SJCRH30 (cell line): ENCODE data around the gene SAMD4A. TPM values are rescaled to one million over a fixed set of nuclear protein-coding genes. Genes with fewer than 3 reads are reported as not detected.
"Not testable (repeated sequence)": the region's sequence is repeated elsewhere in the genome, so short reads cannot be mapped to it uniquely, and the experiment has no call there.

Source experiments
- DNase-seq, 2 experiments: peaks; one replicate each; pipeline ENCODE4 v3.0.0-alpha.2; 2015 to 2020
- H3K27ac ChIP-seq: fragments of 250-450 bp; sonication (Bioruptor Pico); 2 replicates; pipeline ENCODE4 v1.5.1; 2020; ENCODE audit warnings: mild to moderate bottlenecking, moderate library complexity
- H3K27me3 ChIP-seq: fragments of 250-450 bp; sonication (Bioruptor Pico); 2 replicates; pipeline ENCODE4 v1.5.1; 2020; ENCODE audit warnings: mild to moderate bottlenecking, moderate library complexity
- H3K36me3 ChIP-seq: fragments of 250-450 bp; sonication (Bioruptor Pico); 2 replicates; pipeline ENCODE4 v1.5.1; 2020; ENCODE audit warnings: mild to moderate bottlenecking, moderate library complexity
- H3K4me1 ChIP-seq: fragments of 250-450 bp; sonication (Bioruptor Pico); 2 replicates; pipeline ENCODE4 v1.5.1; 2020; ENCODE audit warnings: mild to moderate bottlenecking, moderate library complexity
- H3K4me3 ChIP-seq: fragments of 250-450 bp; sonication (Bioruptor Pico); 2 replicates; pipeline ENCODE4 v1.5.1; 2020; ENCODE audit warnings: mild to moderate bottlenecking, moderate library complexity
- H3K9me3 ChIP-seq: fragments of 250-450 bp; sonication (Bioruptor Pico); replicated peaks from 2 replicates; pipeline ENCODE4 v1.5.1; 2020; ENCODE audit warnings: mild to moderate bottlenecking, moderate library complexity
- total RNA-seq: library from RNA; depleted of rRNA; stranded (reverse); fragments of >200 nt; shearing (Covaris generic); gene quantifications from 2 replicates; pipeline ENCODE4 v1.2.3, GENCODE V29; 2014

SAMD4A gene
- total RNA-seq, 1 experiment from 2014 or later: 12.1 TPM

- not testable (repeated sequence) for H3K4me3 ChIP-seq, H3K27ac ChIP-seq, H3K9me3 ChIP-seq, H3K27me3 ChIP-seq, H3K4me1 ChIP-seq, DNase-seq, H3K36me3 ChIP-seq
Measured at GRCh38 chr14:54752611-54753010, 185.7 kb downstream of the SAMD4A start.

GRCh38 chr14:54753396-54753795 lies 186.5 kb downstream of the SAMD4A start:
- H3K9me3 ChIP-seq, H3K27me3 ChIP-seq, H3K4me1 ChIP-seq, H3K36me3 ChIP-seq, H3K27ac ChIP-seq, DNase-seq, H3K4me3 ChIP-seq: not testable (repeated sequence)

GRCh38 chr14:54754116-54754622 lies 187.2 kb downstream of the SAMD4A start:
- Histone ChIP-seq H3K4me3 (no peak overlapping the region), H3K27ac (no peak overlapping the region), H3K9me3 (no peaks in the 10 kb centered on the region), H3K4me1 (no peaks in the 10 kb centered on the region), H3K36me3 (peaks cover 9% of the 10 kb centered on the region), H3K27me3 (no peaks in the 10 kb centered on the region)
- no peak for DNase-seq

GRCh38 chr14:54754623-54755386 lies 187.9 kb downstream of the SAMD4A start:
- peaks cover 7% of the 10 kb centered on the region for H3K36me3 ChIP-seq
- H3K27me3 ChIP-seq: no peaks in the 10 kb centered on the region
- no peaks in the 10 kb centered on the region for H3K4me1 ChIP-seq
- no peaks in the 10 kb centered on the region for H3K9me3 ChIP-seq
- no peak for DNase-seq
- no peak overlapping the region for H3K27ac ChIP-seq
- H3K4me3 ChIP-seq: no peak overlapping the region

- Histone ChIP-seq H3K27ac (no peak overlapping the region), H3K36me3 (peaks cover 6% of the 10 kb centered on the region; the same call in 1 of the 2 replicates), H3K4me3 (no peak overlapping the region), H3K4me1 (no peaks in the 10 kb centered on the region), H3K9me3 (no peaks in the 10 kb centered on the region), H3K27me3 (no peaks in the 10 kb centered on the region)
- no peak for DNase-seq
Measured at GRCh38 chr14:54756656-54757392, 189.9 kb downstream of the SAMD4A start.

GRCh38 chr14:54758041-54758440 lies 191.1 kb downstream of the SAMD4A start:
- no peaks in the 10 kb centered on the region for H3K9me3 ChIP-seq
- H3K36me3 ChIP-seq: 0 out of 2 replicates have a peak, but pooled peaks cover 2% of the 10 kb centered on the region
- no peaks in the 10 kb centered on the region for H3K27me3 ChIP-seq
- no peak overlapping the region for H3K27ac ChIP-seq
- DNase-seq: no peak
- no peak overlapping the region for H3K4me3 ChIP-seq
- H3K4me1 ChIP-seq: no peaks in the 10 kb centered on the region

DNA sequence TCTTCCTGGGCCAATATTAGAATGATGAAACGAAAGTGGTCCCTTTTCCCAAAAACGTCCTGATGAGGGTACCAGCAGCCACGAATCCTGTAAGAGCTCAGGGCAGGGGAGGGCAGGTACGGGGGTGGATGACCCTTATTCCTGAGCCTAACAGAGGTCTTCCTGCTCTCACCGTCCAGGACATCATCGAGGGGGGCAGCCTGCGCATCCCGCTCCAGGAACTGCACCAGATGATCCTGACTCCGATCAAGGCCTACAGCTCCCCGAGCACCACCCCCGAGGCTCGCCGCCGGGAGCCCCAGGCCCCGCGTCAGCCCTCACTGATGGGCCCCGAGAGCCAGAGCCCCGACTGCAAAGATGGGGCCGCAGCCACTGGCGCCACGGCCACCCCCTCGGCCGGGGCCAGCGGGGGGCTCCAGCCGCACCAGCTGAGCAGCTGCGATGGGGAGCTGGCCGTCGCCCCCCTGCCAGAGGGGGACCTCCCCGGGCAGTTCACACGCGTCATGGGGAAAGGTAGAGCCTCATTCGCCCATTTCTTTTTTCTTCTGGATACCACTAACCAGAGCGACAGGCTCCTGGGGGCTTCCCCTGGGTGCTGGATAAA lies 193.2 kb downstream of the SAMD4A start:
- Histone ChIP-seq H3K36me3 (no peaks in the 10 kb centered on the region), H3K27ac (no peak overlapping the region), H3K27me3 (no peaks in the 10 kb centered on the region), H3K9me3 (no peaks in the 10 kb centered on the region), H3K4me3 (no peak overlapping the region), H3K4me1 (no peaks in the 10 kb centered on the region)
- DNase-seq: no peak

DNA sequence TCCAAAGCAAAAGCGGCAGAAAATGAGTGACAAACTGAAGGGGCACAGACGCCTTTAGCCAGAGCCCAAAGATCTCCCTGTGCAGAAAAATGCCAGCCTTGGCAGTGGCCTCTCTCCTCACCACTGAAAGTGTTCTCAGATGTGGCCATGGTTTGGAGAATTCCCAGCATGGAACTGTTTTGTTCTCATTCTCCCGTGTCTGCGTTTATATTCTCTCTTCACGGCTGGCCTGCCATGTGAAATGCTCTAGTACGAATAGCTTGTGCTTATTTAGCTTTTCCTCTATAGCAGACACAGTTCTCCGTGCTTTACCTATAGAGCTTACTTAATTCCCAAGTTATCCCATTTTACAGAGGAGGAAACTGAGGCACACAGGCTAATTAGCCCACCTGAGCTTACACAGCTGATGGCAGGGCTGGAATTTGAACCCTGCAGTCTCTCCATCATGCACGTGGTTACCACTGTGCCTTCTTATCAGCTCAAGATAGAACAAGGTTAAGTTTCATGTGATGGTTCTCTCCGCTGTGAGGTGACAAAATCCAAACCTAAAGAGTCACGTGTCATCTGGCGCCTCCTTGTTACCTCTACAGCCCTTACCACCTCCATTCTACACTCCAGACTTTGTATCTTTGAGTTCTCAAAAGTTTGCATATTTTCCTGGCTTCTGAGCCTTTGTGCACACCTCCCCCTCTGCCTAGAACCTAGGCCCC lies 194.1 kb downstream of the SAMD4A start:
- no peaks in the 10 kb centered on the region for H3K36me3 ChIP-seq
- H3K9me3 ChIP-seq: no peaks in the 10 kb centered on the region
- H3K27ac ChIP-seq: no peak overlapping the region
- no peak overlapping the region for H3K4me3 ChIP-seq
- no peak for DNase-seq
- no peaks in the 10 kb centered on the region for H3K27me3 ChIP-seq
- H3K4me1 ChIP-seq: no peaks in the 10 kb centered on the region

DNA sequence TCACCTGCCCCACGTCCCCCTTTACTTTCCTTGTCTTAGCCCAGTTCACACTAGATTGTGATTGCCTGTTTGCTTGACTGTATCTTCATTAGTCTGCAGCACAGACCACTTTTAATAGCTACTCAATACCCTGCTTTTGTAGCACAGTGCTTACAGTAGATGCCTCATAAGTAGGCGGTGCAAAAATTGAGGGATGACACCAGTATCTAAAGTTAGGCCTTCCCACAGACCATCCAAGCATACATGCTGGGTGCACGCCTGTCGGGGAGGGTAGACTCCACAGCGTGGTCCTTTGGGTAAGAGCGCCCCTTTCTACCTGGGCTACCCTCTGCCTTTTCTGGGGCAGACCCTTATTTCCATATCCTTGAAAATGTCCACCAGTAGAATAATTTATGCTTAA lies 194.9 kb downstream of the SAMD4A start:
- H3K27ac ChIP-seq: no peak overlapping the region
- no peak for DNase-seq
- H3K4me1 ChIP-seq: no peaks in the 10 kb centered on the region
- no peaks in the 10 kb centered on the region for H3K27me3 ChIP-seq
- H3K9me3 ChIP-seq: no peaks in the 10 kb centered on the region
- no peaks in the 10 kb centered on the region for H3K36me3 ChIP-seq
- H3K4me3 ChIP-seq: no peak overlapping the region

DNA sequence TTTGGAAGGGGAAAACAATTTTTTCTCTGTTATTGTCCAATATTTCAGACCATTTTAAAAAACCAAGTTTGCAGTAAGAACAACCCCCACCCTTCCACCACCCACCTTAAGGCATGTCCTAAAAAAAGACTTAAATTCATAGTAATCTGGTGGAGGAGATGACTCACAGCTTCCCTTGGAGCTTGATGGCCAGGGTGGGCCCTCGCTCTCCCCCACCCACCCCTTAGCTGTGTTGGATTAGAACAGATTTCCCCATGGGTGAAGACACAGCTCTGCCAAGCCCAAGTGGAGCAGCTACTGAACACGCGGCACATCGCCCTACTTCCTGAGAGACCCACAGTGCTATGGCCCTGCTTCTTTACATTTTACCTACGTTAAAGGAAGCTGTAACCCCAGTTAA lies 195.4 kb downstream of the SAMD4A start:
- no peak overlapping the region for H3K27ac ChIP-seq
- H3K27me3 ChIP-seq: no peaks in the 10 kb centered on the region
- no peak for DNase-seq
- no peaks in the 10 kb centered on the region for H3K9me3 ChIP-seq
- H3K36me3 ChIP-seq: no peaks in the 10 kb centered on the region
- no peak overlapping the region for H3K4me3 ChIP-seq
- H3K4me1 ChIP-seq: no peaks in the 10 kb centered on the region

DNA sequence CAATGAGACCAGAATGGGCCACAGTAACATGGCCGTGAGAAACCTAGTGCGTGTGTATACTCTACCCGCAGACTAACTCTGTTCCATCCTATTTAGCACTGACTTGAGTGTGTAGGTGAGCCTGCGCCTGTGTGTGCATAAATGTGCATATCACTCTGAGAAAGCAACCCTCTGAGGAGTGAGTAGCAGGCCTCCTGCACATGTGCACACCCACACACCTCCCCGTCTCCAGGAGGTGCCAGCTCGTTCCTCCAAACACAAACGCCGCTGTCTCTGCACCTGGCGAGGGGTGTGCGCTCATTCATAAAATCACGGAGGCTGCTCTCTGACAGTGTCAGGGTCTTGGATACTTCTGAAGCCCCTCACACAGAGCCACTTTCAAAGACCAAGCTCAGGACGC lies 196.8 kb downstream of the SAMD4A start:
- Histone ChIP-seq H3K9me3 (no peaks in the 10 kb centered on the region), H3K4me1 (no peaks in the 10 kb centered on the region), H3K4me3 (no peak overlapping the region), H3K36me3 (no peaks in the 10 kb centered on the region), H3K27ac (no peak overlapping the region), H3K27me3 (no peaks in the 10 kb centered on the region)
- no peak for DNase-seq

GRCh38 chr14:54766276-54767138 lies 199.6 kb downstream of the SAMD4A start:
- H3K9me3 ChIP-seq: no peaks in the 10 kb centered on the region
- no peaks in the 10 kb centered on the region for H3K27me3 ChIP-seq
- no peaks in the 10 kb centered on the region for H3K36me3 ChIP-seq
- DNase-seq: no peak
- no peak overlapping the region for H3K27ac ChIP-seq
- H3K4me1 ChIP-seq: no peaks in the 10 kb centered on the region
- H3K4me3 ChIP-seq: no peak overlapping the region

DNA sequence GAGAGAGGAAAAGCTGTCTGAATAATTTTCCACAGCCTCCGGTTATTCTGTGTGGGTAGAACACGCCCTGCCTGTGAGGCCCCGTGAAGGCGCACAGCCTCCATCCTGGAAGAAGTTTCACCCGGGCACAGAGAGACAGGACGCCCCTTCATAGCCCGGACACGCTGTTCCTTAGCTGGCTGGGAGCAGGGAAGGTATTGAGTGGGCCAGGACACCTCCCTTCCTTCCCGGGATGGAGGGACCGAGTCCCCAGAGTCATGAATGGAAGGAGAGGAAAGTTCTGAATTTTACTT lies 200.2 kb downstream of the SAMD4A start:
- H3K9me3 ChIP-seq: no peaks in the 10 kb centered on the region
- no peaks in the 10 kb centered on the region; the same call in 1 of the 2 replicates for H3K4me1 ChIP-seq
- no peak overlapping the region for H3K27ac ChIP-seq
- no peaks in the 10 kb centered on the region for H3K36me3 ChIP-seq
- no peak for DNase-seq
- no peaks in the 10 kb centered on the region for H3K27me3 ChIP-seq
- H3K4me3 ChIP-seq: no peak overlapping the region

DNA sequence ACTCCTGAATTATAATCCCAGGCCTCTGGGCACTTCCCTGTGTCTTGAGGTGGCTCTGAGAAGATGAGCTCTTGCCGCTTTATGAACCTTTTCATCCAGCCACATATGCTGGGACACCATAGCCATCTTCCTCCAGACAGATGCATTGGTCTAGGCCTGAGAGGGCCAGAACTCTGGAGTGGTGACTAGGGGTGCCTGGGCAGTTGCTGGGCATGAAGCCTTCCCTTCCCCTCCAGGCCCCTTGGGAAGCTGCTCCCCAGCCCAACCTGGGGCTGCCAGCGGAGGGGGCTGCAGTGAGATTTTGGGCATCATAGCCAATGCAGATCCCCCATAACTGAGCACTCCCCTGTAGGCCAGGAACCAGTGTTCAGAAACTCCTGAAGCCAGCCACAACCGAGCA lies 200.5 kb downstream of the SAMD4A start:
- no peak overlapping the region for H3K4me3 ChIP-seq
- H3K9me3 ChIP-seq: no peaks in the 10 kb centered on the region
- no peaks in the 10 kb centered on the region for H3K36me3 ChIP-seq
- H3K27ac ChIP-seq: no peak overlapping the region
- peaks cover 1% of the 10 kb centered on the region; the same call in 1 of the 2 replicates for H3K4me1 ChIP-seq
- no peaks in the 10 kb centered on the region for H3K27me3 ChIP-seq
- DNase-seq: no peak
